ENCODE data around the gene IL25.
"Not testable (repeated sequence)": the region's sequence is repeated elsewhere in the genome, so short reads cannot be mapped to it uniquely, and the experiment has no call there.

IL25 gene

DNA sequence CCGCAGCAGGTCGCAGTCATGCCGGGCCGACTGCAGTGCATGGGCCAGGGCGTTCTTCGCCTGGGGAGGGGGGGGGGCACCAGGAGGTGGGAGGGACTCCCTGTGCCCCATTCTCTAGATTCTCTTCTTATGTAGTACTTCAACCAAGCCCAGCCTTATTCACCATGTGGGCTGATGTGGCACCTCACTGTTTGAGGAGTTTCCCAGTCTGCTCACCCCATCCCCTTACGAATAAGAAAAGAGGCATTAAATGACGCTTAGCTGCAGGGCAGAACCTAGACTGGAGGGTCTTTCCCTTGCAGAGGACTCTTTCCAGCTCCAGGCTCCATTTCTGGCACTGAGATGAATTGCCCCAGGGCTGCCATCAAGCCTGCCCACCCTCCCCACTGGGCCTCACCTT, 16.4 kb downstream of the IL25 start:
- no peak for DNase-seq (ENCODE audit: low spot score)

DNA sequence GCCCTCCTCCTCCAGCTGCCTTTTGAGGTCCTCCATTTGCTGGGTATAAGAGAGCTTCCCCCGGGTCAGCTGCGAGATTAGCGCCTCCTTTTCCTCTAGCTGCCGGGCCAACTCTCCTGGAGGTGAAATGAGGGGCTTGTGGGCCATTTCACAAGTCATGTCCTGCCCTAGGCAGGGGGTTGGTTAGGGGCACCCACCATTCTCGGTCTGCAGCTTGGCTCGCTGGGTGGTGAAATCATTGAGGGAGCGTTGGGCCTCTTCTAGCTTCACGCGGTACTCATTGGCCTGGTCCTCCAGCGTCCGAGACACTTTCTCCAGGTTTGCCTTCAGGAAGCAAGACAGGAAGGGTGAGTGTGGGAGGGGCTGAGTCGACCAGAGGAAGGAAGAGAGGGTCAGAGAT, 16.8 kb downstream of the IL25 start:
- DNase-seq (ENCODE audit: low spot score) = no peak

DNA sequence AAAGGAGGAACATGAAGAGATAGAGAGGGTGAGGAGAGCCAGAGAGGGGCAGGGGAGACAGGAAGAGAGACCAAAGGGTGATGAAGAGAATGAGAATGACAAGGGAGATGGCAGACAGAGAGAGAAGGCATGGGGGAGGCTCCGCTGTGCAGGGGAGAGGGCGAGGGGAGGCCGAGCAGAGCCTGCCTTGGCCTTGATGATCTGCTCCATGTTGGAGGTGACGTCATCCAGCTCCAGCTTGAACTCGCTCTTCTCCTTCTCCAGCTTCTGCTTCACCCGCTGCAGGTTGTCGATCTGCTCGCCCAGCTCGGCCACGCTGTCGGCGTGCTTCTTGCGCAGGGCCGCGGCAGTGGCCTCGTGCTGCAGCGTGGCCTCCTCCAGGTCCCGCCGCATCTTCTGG, 17.3 kb downstream of the IL25 start:
- DNase-seq (ENCODE audit: low spot score) = not testable (repeated sequence)

DNA sequence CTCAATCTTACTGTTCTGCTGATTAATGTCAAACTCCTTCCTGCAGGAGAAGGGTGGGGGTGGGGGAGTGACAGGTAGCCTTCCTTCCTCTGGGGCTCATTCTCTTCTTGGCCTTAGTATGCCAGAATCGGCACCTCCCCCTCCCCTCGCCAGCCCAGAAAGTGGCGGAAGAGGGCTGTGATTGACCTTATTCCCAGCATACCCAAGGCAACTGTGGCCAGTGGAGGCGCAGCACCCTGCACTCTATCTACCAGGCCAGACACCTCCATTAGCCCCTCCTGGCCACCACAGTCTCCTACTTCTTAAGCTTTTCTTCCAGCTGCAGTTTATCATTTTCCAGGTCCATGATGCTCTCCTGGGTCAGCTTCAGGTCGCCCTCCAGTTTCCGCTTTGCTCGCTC, 20.0 kb downstream of the IL25 start:
- no peak for DNase-seq (ENCODE audit: low spot score)

DNA sequence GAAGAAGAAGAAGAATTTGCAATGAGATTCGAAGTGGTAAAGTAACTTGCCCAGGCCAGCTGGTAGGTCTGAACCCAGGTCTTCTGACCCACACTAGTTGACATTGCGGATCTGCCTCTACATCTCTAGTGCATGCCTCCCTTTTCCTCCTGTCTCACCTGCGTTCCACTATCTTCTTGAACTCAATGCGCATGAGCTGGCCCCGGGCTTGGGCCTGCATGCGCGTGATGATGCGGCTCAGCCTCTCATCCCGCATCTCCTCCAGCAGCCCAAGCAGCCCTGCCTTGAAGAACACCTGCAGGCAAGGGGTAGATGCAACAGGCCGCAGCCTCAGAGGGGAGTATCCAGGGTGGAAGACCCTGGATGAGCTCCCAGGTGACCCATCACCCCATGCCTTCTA, 23.5 kb downstream of the IL25 start:
- no peak for DNase-seq (ENCODE audit: low spot score)

DNA sequence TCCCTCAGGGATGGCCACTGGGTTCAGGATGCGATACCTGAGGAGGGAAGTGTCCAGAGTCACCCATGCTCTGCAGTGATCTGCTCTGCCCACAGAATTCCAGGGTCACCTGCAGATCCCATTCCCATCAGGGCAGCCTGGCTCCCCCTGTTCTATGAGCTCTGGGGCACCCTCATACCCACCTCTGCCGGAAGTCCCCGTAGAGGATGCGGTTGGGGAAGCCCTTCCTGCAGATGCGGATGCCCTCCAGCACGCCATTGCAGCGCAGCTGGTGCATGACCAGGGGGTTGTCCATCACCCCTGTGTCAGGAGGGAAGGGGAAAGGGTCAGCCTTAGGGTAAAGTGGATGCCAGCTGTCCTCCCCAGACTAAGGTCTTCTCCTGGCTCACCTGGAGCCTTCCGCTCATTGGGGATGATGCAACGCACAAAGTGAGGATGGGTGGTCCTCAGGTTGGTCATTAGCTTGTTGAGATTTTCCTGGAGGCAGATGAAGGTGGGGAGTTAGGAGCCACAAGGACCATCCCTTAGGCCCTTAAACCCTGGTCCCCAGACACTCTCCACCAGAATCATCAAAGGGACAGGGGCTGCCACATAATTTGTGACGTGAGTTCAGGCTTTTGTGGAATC, 24.3 kb downstream of the IL25 start:
- DNase-seq (ENCODE audit: low spot score) = no peak

DNA sequence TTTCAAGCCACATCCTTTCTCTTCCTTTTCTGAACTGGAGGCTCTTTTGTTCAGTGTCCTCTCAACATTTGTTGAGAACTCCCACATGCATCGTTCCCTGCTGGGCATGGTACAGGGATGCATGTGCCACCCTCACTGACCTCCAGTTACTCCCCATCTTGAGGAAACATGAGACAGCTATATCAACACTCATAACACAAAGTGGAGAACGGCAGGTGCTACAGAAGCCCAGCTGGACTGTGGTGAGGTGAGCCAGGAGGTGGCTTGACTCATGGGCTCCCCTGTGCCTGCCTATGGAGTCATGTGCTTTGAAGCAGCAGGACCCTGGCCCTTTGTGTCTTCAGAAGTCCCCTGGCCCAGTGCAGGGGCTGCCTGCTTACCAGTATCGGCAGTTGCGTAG, 25.7 kb downstream of the IL25 start:
- no peak for DNase-seq (ENCODE audit: low spot score)

DNA sequence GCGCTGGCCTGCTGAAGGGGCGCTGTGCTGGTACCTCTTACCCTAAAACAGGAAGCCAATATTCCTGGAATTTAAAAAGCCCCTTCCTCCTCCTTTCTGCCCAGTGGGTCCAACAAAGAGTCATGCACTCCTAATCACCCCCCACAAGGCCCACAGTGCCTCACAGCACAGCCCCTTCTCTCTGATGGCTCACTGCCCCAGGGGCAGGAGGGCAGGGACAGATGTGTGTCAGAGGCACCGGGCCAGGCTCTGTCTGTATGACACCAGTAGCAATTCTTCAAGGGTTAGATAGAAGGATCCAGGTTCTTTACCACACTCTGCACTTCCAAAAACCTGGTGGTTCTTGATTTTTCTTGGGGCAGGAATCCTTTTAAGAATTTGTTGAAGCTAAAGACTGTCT, 26.5 kb downstream of the IL25 start:
- DNase-seq (ENCODE audit: low spot score) = no peak

DNA sequence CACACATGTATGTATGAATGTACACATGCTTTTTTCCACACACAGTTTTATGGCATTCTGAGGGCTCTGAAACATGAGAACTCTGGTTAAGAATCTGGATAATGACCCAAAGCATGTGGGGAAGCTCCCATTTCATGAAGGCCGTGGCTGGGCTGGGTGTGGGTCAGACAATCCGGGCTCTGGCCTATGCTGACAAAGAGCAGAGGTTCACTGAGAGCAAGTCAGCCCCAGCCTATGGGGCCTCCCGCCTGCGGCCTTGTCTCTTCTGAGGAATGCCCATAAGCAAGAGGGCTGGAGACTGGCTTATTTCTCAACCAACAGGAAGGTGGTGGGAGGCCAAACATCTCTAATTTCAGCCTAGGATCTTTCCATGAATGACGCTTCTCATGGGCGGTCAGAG, 27.0 kb downstream of the IL25 start:
- DNase-seq (ENCODE audit: low spot score) = no peak

DNA sequence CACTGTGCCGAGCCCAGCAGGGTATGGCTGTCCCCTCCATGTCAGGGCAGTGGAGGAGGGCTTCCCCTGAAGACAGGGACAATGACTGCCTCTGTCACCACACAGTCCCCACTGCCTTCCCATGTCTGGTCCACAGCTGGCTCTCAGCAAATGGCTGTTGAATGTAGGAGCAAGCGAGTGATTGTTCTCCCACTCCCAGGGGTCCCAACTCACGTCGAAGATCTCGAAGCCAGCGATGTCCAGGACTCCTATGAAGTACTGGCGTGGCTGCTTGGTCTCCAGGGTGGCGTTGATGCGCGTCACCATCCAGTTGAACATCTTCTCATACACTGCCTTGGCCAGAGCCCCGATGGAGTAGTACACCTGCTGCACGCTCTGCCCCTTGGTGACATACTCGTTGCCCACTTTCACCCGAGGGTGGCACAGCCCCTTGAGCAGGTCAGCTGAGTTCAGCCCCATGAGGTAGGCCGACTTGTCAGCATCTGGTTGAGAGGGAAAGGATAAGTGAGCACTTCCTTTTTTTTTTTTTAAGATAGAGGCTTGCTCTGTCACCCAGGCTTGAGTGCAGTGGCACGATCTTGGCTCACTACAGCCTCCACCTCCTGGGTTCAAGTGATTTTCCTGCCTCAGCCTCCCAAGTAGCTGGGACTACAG, 28.0 kb downstream of the IL25 start:
- not testable (repeated sequence) for DNase-seq (ENCODE audit: low spot score)

DNA sequence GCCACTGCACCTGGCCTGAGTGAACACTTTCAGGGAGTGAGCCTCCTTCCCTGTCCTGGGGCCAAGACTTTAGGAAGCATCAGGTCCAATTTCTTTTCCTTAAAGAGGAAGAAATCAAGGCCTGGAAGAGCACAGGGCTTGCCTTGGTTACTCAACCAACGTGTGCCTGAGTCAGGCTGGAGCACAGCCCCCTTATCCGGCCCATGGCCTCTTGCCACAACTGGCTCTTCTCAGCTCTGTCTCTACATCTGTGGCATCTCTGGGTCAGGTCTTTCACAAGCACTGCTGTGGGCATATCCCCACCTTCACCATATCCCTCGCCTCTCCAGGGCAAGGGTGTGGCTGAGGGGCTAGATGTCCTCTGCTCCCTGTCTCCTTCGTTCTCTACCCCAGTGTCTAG, 28.7 kb downstream of the IL25 start:
- no peak for DNase-seq (ENCODE audit: low spot score)

DNA sequence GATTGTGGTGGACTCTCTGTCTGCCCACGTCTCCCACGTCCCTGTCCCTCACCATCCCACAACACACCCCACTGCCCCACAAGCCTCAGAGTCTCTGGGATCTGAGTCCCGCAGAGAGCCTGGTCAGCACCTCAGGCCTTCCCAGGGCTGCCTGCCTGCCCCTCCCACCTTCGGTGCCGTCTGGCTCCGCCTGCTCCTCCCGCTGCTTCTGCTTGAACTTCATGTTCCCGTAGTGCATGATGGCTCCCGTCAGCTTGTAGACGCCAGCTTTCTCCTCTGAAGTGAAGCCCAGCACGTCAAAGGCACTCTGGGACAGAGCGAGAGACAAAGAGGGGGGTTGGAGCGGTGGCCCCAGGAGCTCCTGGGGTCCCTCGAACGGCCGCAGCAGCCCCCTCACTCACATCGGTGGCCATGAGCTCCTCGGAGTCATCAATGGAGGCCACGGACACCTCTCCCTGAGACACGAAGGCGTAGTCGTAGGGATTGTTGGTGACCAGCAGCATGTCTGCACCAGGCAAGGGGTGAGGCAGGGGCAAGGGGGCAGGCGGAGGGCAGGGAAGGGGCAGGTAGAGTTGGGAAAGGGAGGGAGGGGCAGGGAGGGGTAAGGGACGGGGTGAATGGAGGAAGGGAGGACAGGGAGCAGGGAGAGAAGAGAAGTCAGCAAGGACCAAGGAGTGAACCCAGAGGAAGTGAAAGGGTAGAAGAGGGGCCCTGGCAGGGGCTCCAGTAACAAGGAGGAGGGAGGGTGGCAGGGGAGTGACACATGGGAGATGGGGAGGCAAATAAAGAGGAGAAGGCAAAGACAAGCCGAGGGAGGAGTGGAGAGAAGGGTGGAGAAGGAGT, 29.9 kb downstream of the IL25 start:
- DNase-seq (ENCODE audit: low spot score) = no peak

DNA sequence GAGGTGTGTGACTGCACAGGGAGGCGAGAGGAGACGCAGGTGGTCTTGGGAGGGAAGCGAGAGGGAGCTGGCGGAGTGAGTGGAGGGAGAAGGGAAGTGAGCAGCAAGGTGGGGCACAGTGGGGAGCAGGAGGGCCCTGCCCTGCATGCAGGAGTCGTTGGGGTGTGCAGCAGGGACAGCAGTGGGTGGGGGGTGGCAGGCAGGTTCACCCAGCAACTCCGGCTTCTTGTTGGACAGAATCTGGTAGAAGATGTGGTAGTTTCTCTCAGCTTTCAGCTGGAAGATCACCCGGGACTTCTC, 30.5 kb downstream of the IL25 start:
- no peak for DNase-seq (ENCODE audit: low spot score)

DNA sequence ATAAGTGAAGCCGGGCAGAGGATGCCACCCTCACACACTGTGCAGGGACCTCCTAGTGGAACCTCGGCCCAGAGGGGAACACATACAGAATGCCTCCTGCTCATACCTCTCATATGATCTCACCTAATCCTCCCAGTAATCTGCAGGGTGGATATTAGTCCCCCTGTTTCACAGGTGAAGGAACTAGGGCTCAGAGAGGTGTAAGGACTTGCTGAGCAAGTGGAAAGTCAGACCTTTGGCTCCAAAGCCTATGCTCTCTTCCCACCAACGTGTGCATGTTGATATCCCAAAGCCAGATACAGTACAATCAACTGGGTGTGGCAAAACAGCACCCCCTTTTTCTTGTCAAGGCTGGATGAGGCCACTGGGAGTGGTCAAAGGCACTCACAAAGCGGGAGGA, 31.3 kb downstream of the IL25 start:
- DNase-seq (ENCODE audit: low spot score) = no peak

DNA sequence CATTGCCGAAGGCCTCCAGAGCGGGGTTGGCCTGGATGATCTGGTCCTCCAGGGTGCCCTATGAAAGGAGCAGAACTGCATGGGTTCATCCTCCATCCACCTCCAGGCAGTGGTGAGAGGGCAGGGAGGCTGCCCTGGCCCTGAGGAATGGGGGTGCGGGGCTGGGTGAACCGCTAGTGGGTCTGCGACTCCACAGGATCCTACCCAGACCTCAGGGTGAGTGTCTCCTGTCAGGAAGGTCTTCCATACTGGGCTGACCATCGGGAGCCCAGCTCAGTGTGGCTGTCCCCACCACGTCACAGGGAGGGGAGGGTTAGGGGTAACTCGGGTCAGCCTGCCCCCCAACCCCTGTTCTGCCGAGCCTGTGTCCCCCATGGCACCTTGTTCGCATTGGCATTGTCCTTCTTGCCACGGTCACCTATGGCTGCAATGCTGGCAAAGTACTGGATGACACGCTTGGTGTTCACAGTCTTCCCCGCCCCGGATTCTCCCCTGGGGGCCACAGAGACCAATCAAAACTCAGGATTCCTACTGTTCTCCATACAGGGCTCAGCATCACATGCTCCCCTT, 31.8 kb downstream of the IL25 start:
- DNase-seq (ENCODE audit: low spot score) = no peak

DNA sequence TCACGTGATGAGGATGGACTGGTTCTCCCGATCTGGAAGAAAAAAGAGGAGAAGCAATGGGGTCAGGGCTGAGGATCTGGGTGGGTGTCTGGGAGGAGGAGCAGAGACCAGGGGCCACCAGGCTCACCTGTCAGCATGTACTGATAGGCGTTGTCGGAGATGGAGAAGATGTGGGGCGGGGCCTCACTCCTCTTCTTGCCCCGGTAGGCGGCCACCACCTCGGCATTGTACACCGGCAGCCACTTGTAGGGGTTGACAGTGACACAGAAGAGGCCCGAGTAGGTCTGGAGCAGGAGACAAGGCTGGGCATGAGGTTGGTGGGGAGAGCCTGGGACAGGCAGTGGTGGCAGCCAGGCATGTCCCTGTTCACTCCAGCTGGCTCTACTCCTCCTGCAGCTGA, 32.5 kb downstream of the IL25 start:
- no peak for DNase-seq (ENCODE audit: low spot score)

DNA sequence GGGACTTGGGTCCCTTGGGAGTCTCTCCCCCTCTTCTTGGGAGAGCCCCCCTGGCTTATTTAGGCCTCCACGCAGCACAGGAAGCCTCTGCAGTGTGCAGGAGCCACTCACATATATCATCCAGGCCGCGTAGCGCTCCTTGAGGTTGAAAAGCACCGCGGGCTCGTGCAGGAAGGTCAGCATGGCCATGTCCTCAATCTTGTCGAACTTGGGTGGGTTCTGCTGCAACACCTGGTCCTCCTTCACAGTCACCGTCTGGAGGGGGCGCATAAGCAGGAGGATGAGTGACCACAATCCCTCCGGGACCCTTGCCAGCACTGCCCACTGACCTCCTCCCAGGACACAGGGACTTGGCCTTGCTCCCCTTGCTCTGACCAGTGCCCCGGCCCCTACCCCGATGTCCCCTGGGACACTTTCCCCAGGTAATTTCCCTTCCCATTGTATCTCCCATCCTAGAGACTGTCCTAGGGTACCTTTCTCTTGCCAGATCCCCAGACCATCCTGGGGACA, 33.0 kb downstream of the IL25 start:
- DNase-seq (ENCODE audit: low spot score) = no peak

DNA sequence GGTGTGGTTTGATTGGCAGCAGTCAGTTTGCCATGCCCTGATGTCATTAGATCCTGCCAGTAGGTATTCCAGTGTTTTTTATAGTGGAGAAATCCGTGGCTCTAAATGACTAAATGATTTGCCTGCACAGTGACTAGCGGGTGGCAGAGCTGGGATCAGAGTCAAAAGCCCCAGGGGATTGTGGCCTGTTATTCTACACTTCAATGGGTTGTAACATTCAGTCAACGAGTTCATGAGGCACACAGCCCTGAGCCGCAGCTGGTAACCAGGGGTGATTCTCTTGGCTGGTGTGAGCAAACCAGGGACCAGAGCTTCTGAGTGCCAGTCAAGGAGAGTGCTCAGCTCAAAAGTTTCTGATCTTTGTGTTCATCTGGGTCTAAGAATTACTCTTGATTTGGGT, 33.6 kb downstream of the IL25 start:
- DNase-seq (ENCODE audit: low spot score) = peak; percentile 8

DNA sequence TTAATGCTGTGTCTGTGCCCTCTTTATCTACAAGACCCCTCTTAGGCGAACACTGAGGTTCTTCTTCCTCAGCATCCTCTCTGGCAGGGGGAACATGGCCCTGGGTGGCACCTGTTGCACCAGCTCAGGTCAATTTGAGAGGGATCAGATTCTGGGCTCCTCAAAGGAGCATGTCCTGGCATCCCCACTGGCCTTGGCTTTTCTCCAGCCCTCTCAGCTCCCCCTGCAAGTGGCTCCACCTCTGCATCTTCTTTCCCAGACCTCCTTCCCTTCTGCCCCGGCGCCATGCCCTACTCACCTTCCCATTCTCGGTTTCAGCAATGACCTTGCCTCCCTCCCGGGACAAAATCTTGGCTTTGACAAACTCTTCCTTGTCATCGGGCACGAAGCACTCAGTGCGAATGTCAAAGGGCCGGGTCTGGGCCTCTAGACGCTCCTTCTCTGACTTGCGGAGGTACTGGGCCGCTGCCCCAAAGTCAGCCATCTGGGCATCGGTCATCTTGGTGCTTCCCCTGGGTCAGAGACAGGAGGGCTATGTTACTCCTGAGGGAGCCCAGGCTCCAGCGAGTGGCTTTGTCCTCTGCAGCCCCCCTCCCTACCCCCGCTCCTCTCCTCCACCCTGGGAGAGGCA, 34.2 kb downstream of the IL25 start:
- DNase-seq (ENCODE audit: low spot score) = no peak

DNA sequence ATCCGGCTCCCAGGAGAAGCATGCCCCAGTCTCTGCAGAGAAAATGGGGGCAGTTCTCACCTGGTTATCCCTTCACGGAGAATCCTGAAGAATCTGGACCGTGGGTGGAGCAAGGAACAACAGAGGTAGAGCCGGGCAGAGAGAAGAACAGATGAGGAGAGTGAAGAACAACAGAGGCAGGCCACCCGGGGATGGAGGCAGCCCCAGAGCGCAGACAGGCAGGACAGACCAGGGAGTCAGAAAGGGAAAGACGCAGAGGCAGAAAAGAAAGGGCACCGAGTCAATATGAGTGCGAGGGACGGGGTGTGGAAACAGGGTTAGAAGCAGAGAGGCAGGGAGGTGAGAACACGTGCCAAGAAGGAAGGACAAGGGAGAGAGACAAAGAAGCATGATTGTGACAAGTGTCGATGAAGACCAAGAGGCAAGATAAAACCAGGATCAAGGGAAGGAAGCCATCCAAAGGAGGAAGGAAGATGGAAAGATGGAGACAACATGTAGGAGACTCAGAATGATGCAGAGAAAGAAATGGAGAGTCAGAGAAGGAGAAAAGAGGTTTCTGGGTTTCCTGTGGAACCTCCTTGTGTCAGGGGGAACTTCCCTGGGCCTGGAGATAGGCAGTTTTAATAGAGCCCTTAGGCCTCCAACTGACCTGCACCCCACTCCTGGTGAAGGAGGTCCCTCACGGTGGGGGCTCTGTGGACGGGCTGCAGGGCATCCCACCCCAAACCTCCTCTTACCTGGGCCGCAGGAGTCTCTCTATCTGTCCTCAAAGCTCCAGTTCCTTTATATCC, 35.1 kb downstream of the IL25 start, which contains the start of gene MYH6:
Gene MYH6, minus strand, starts transcription at position 758 of the 791 bp plus-strand sequence. CDS start 1,050 bp downstream, outside the sequence.
- no peak for DNase-seq (ENCODE audit: low spot score)

DNA sequence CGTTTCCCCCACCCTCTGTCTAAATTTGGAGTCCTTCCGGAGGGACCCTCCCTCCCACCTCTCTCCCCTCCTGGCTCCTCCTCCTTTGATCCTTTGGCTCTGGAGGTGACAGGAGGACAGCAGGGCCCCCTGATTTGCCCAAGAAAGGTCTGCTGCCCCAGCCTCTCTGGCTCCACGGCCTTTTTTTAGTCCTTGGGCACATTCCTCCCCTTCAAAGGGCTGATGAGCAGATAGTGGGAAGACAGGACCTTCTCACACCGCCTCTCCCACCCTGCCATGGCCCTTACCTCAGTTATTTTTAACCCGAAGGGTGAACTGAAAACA, 35.7 kb downstream of the IL25 start:
- no peak for DNase-seq (ENCODE audit: low spot score)

DNA sequence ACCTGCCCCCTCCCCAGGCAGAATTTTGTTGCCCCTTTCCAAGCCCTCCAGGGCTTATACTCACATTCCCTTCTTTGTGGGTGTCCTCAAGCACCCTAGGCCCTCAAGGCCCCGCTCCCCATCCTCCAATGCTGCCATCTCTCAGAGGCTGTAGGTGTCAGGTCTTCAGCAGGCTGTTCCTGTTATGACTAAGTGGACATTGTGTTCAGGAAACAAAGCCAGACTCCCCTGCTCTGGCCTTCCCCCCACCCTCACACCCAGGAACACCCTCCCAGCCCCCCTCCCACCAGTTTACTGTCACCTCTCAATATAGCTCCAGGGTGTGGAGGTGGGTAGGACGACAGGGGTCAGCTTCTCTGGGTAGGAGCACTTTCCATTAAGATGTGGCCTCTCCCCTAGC, 36.9 kb downstream of the IL25 start:
- DNase-seq (ENCODE audit: low spot score) = no peak
